ENCODE measurements around the gene BRINP1.

Gene BRINP1

DNA sequence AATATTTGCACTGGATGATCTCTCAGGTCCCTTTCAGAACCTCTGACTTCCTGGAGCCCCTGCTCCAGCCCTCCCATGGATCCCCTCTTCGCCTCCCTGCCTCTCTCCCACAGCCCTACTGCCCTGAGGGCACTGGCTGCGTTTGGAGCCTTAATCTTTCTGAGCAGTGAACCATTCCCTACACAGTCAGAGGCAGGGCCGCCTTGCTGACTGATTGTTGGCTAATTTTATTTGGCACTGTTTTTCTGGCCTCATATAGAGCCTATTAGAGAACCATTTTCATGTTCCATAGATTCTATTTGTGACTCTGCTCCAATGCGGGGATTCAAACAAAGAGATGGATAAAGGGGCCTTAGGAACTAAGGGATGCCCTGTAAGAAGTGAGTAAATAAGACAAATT is 91.1 kb downstream of the BRINP1 start:
- no peak for DNase-seq (ENCODE audit: low read depth in 2 of 2)

DNA sequence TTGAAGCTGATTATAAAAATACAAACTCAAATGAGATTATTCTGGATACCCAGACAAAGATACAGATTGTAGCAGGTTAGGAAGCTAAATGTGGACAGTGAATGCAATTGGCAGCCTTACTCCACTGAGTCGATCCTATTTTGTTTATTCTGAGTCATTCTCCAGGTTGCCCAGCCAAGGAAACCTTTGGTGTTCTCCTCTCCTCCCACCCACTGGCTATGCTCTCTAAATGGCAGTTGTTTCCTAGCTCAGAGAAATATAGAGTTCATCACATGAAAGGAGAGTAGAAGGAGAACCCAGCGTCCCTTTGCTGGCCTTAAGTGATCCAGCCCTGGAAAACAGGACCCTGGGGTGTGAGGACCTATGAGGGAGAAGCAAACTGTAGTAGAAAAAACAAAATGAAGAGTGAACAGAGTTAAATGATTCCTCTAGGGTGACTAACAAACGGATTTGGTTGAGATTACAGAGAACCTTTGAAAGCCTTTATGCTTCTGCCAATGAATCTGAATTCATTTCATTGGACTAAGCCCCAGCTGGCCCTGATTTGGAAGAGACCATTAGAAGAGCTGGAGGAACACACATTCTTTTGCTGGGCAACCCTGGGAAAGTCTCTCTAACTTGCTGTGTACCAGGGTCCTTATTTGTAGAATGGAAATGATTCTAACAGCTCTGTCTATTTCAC is 95.1 kb downstream of the BRINP1 start:
- no peak for DNase-seq (ENCODE audit: low read depth in 2 of 2)

DNA sequence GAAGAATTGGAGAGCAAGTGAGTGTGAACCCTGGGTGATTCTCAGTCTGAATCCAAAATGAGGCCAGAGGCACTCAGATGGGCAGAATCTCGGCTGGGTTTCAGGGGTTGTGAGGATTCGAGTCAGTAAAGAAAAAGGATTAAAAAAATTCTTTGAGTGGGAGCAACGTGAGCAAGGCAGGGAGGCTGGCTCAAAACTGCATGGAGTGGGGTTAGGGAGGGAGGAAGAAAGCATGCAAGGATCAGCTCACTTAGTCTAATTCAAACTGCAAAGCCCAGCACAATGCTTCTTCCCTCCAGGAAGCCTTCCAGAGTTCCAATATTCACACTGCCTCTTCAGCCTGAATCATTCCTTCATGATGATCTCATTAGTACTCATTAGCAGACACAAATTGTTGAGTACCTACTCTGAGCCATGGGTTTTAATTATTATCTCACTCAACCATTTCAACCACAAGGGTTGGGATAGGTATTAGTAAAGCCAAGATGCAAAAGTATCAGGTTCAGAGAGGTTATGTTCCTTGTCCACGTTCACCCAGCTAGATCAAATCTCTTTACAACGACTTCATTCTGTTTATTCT is 95.8 kb downstream of the BRINP1 start:
- no peak for DNase-seq (ENCODE audit: low read depth in 2 of 2)

DNA sequence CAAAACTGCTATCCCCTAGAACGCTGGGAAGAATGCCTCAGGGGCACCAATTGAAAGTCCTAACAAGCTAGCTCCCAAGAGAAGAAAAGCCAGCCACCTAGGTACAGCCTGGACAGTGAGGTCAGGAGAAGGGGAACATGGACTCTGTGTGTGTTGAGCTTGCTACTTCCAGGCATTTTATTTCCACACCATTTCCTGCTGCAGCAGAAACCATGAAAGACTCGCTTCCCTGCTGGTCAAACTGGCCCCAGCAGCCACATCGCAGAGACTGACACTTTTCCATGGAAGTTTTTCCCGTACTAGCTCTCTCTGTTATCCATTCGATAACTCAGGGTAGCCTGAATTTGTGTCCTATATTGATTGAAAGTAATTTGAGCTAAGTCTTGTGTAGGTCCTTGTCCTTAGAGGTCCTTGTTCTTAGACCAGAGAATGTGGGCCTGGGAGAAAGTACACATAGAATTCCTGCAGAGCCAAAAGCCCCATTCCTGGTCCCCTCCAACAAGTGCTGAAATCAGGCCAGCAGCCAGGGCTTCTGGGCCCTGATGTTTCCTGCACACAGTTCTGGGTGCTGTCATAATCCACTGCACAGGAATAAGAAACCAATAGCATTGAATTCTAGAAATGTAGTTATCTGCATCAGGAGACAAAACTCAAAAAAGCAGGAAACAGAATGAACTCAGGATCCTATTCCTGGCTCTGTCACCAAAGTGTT is 96.6 kb downstream of the BRINP1 start:
- no peak for DNase-seq (ENCODE audit: low read depth in 2 of 2)

DNA sequence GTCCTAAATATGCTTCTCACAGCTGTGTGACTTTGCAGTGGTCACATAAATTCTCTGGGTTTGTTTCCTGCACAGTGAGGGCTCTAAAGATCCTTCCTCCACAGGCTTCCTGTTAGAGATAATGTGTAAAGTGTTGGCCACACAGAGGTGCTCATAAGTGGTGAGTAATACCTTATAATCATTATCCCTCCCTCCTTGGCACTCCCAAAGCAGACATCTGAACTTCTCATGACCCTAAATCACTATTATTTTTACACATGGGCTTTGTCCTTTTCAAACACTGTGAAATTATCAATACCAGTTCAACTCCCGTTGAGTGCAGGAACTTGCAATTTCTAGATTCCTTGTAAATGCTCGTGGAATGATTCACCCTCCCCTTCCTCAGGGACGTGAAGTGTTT is 100.2 kb downstream of the BRINP1 start:
- DNase-seq (ENCODE audit: low read depth in 2 of 2): no peak

DNA sequence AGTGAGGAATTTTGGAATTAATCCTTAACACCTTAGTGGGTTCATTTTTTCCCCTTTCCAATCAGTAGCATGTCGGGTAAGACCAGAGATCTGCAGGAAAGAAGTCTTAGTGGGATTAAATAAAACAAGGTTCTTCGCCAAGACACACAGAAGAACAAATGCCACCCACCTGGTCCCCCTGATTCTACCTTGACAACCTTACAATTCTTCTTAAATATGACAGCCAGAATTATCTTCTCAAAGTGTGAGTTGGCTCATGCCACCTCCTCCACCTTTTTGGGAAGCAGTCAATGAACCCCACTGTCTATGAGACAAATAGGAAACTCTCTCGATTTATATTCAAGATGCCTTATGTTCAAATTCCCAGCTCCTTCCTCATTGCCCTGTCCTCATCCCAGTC is 105.1 kb downstream of the BRINP1 start:
- DNase-seq (ENCODE audit: low read depth in 2 of 2): no peak

DNA sequence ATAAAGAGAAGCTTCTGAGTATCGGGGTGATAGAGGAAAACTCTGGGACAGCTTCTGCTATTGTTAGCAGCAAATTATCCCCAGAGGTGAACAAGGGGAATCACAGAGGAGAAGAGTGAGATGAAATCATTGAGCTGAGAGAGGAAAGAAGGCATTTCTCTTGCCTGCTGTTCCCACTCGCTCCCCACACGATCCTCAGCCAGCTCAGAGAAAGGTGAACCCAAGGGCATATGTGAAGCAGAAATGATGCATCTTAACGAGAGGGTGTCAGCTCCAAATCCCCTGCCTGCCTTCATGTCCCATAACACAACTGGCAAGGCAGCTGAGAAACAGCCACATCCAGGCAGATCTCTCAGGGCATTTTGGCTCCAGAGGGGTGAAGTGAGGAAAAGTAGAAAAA is 111.6 kb downstream of the BRINP1 start:
- DNase-seq (ENCODE audit: low read depth in 2 of 2): no peak

DNA sequence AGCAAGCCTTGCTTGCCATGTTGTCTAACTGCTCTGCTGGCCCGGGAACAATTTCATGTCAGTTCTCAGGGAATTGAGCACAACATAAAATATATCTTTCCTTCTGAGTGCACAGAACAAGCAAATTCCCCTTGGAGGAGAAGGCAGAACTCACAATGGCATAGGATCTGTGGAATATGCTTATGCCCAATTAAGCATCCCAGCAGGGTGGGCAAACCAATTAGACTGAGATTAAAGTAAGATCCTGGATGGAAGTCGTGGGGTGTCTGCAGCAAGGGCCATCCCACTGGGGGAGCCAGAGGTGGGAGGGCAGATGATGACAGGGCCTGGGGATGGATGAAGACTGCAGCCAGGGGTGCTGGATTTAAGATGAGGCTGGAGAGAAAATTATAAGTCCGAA is 114.1 kb downstream of the BRINP1 start:
- DNase-seq (ENCODE audit: low read depth in 2 of 2): no peak

DNA sequence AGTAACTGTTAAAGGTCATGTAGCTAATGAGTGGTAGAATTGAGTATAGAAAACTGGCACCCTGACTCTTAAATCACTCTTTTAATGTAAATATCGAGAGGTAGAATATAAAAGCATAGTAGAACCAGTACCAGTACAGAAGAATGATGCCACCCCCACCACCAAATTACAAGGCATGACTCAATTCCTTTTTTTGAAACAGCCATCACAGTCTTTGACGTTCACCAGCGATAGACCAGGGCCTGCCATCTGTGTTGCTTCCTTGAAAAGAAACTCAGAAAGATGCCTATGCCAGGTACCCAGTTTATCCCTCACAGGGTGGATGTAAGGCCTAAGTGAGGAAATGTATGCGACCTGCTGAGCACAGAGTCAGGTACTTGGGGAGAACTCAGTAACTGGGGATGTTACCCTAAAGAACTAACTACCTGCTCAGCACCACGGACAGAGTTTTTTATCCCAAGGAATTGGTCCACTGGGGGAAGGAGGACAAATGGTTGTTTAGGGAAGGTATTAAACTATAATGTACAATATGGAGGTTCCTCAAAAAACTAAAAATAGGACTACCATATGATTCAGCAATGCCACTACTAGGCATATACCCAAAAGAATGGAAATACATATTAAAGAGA is 116.5 kb downstream of the BRINP1 start:
- DNase-seq (ENCODE audit: low read depth in 2 of 2): no peak

DNA sequence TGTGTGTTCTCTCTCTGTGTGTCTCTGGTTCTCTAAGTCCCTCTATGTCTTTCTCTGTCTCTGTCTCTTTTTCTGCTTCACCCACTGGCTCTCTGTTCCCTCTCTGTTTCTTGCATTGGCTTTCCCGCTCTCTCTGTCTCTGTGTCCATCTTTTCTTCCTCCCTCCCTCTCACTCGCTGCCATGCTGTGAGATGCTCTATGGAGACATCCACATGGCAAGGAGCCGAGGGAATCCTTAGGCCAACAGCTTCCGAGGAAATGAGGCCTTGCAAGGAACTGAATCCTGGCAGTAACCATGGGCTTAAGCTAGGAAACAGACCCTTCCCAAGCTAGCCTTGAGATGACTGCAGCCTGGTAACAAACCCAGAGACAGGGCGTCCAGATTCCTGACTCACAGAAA is 117.3 kb downstream of the BRINP1 start:
- no peak for DNase-seq (ENCODE audit: low read depth in 2 of 2)

DNA sequence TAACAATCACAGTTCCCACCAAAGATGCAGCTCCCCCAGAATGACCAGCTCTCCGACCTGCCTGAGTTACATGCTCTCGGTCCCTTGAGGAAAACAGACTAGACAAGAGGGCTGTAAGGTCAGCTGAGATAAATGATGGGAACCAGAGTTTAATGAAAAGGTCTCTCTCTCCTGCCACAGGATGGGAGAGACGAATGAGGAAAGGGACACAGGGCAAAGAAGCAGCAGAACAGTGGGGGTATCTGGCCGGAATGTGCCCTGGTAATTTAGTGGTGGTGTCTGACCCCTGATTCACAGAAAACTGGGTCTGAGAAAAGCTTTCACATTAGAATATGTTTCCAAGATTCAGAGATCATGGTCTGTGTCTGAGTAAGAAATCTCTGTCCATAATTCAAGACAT is 118.5 kb downstream of the BRINP1 start:
- no peak for DNase-seq (ENCODE audit: low read depth in 2 of 2)

DNA sequence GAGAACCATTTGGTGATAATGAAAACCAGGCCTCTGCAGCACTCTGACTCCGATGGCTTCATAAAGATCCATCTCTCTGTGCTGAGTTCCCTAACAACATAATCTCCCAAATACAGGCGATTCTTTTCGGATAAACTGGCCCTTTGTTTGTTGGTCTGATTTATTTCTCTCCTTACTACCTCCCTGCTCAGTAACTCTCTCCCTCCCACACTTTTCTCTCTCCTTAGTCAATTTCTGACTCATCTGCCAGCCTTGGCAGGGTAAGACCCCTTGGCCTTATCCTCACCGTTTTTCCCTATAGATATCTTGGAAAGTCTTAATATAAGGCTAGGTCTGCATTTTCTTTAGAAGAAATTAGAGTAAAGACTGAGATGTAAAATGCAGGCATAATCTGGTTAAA is 128.7 kb downstream of the BRINP1 start:
- no peak for DNase-seq (ENCODE audit: low read depth in 2 of 2)

DNA sequence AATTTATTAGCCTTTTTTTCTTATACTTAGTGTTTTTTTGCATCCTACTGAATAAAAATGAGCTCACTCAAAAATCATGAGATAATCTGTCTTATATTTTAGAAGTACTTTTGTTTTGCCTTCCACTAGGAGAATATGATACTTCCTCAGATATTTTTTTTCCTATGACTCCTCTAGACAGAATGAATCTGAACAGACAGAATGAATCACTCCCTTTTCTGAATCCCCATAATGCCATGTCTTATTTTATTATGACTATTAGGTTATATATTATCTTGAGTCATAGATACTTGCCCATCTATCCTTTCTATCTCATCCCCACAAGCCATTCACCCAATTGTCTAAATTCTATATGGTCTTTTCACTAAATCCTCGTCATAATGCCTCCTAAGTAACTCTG is 134.6 kb downstream of the BRINP1 start:
- DNase-seq (ENCODE audit: low read depth in 2 of 2): no peak

DNA sequence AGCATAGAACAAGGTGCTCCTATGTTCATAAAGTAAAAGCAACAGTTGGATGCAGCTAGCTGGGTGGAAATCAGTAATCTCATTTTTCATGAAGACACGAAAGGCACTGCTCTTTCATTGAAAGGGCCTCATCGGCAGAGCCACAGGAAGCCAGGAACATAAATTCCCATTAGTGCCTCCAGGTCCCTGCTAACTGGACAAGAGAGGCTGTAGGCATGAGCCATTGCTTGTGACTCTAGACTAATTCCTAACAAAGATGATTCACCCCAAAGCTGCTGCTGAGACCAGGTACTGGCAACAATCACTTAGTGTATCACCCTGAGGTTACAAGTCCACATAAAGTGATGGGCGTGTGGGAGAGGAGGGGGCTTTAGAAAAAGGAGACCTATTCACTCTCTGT is 141.8 kb downstream of the BRINP1 start:
- DNase-seq (ENCODE audit: low read depth in 2 of 2): no peak

DNA sequence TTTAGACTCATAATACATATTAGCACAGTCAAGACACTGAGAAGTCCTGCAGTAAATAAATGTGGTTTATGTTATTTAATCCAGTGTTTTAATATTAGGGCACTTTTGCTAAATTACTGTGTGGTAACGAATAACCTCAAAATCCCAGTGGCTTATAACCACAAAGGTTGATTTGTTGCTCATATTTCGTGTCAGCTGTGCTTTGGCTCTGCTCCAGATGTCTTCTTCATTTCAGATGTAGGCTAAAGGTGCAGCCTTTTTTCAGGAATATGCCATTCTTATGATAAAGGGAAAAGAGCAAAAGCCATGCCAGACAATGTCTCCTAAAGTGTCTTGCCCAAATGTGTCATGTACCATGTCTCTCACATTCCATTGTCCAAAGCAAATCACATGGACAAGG is 144.8 kb downstream of the BRINP1 start:
- no peak for DNase-seq (ENCODE audit: low read depth in 2 of 2)

DNA sequence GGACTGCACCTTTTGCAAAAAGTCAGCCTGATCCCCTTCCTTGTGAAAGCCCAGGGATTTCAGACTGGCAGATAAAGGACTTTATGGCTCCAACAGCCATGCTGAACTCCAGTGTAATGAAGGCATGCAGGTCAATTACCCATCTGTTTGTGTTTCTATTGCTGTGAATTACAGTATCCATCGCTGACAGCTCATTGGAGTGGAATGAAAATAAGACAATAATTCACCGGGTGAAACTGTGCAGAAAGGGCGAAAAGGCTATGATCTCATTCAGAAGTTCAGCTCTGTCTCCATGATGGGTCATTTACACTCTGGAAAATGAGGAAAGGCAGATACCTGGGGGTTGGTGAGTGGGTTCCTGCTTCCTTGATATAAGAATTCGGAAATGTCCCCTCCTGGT is 148.0 kb downstream of the BRINP1 start:
- no peak for DNase-seq (ENCODE audit: low read depth in 2 of 2)

DNA sequence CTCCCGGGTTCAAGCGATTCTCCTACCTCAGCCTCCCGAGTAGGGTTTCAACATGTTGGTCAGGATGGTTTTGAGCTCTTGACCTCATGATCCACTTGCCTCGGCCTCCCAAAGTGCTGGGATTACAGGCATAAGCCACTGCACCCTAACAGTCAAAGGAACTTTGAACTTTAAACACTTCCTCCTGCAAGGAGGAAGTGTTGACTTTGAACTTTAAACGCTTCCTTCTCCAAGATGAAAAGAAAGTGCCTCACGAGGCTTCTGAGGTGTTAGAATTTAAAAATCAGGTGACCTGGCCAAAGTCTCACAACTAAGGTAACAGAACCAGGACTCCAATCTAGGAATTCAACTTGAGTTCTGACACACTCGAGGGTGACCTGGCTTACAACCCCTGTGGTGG is 150.9 kb downstream of the BRINP1 start:
- DNase-seq (ENCODE audit: low read depth in 2 of 2): no peak

DNA sequence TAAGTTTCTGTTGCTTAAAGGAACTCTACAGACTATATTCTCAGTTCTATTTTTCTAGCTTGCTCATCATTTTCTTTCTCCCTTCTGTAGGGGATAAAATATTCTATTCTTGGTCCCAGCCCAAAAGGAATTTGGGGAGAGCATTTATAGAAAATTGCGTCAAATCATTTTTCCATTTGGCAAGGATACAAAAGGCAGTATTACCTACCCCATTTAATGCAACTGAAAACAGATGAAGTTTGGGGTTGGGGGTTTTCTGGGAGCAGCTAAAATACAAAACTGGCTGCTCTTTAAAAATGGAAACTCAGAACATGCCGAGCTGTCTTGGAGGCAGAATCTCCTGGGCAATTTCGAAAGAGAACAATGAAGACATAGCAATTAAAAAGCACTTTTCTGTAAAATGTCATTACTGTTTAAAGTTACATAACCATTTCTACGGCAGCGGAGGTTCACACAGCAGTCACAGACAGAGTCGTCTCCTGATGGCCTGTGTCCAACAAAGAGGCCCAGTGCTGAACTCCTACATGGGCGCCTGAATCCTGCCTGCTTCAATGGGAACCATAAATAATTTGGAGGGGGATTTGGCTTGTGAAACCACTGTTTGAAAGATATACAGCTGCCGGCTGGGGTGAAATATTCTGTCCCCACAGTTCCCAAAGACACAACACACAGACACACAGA is 152.4 kb downstream of the BRINP1 start:
- peak in 1 of 2 experiments; percentile 0 for DNase-seq (ENCODE audit: low read depth in 2 of 2)

DNA sequence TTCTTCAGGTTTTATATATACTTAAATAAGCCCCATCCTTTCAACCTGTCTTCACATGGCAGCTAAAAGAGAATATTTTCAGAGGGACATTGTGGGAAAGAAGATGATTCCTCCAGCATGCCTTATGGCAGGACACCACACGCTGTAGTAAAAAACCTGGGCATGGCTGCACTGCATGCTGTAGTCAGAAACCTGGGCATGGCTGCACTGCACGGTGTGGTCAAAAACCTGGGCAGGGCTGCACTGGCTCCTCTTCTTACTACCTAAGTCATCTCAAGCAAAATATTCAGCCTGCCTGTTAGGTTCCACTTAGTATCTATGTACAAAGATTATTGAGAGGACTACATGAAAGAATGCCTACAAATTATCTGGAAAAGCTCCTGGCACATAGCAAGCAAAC is 153.6 kb downstream of the BRINP1 start:
- no peak for DNase-seq (ENCODE audit: low read depth in 2 of 2)

DNA sequence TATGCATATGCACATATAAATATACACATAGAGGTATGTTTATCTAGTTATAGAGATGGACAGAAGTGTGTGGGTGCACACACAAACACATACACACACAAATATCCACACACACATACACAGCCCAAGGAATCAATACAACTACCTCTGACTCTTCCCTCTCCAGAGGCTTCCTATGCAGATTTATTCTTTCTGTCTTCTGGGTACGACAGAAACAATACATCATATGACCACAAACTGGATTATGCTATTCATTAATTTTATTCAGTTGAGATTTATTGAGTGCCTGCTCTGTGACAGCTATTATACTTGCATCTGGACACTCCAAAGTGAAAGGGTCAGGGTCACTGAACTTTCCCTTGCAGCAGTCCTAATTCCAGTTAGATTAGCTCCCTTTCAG is 155.8 kb downstream of the BRINP1 start:
- DNase-seq (ENCODE audit: low read depth in 2 of 2): no peak

DNA sequence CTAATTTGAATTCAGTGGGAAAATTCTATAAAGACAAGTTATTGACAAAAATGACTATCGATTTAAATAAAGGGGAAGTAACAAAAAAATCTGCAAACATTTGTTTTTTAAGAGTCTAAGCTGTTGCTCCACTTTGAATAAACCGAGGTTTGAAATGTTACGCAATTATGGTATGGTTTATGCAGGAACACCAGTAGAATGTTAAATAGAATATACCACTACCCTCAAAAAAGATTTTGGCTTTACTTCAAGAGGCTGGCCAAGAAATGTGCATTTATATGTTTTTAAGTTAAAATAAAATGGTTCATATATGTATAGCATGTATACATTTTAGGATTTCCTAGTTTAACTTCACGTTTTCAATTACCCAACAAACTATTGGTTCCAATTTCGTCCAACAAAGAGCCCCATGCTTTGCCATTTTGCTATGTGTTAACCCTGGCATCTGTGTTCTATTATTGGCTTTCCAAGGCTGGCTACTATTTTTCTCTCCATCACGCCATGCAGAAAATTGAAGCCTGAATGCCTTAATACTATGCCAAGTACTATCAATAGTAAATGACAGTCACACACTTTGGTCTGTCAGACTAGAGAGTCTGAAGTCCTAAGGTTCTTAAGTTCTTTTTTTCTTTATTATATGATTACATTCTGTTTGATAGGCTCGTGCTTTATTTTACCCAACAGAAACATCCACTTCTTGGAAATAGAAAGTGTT is 171.2 kb downstream of the BRINP1 start:
- no peak for DNase-seq (ENCODE audit: low read depth in 2 of 2)

DNA sequence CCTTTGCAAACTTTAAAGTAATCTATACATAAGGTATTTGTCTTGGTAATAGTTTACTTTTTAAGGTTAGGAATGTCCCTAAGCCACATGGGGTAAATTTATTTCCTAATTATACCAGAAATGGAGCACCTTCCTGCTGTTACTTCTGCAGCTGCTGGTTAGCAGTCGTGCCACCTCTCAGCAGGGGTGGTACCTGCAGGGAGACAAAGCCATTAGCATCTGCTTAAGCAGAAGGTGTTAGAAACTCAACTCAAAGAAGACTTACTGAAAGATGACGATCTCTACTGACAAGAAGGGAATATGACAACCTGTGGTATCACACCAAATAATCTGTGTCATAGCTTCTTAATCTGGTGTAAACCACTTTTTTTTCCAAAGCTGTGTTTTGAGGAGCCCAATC is 173.7 kb downstream of the BRINP1 start:
- no peak for DNase-seq (ENCODE audit: low read depth in 2 of 2)

Measured in fibroblast of skin of left quadriceps (primary cell).